T-cell (primary cell): ENCODE results near the gene SLC39A1. TPM values are rescaled to one million over a fixed set of nuclear protein-coding genes. Genes with fewer than 3 reads are reported as not detected.

Experiments used
- ATAC-seq, 4 experiments: fragments of 200-7000 bp in 3 of 4; fragments of 150-1000 bp in 1 of 4; cut with Tn5 transposase; replicated peaks in 1 of 4; 1 replicate in 3 of 4; 2 replicates in 1 of 4; pipeline ENCODE4 v1.10.0; 2021; ENCODE audit warnings: moderate library complexity in 3 of 4, mild to moderate bottlenecking in 2 of 4, moderate number of reproducible peaks in 1 of 4
- CTCF ChIA-PET, 2 donors: fragments of 300-600 bp; sonication (Branson Sonifier 250); formaldehyde crosslinking; loops; one replicate each; lab custom pipeline; 2022; ENCODE audit warnings: antibody characterized with exemption in 2 of 2; lab: Charles Lee
- POLR2A ChIA-PET, 2 donors: fragments of 300-600 bp; sonication (Branson Sonifier 250); formaldehyde crosslinking; loops; one replicate each; lab custom pipeline; 2022; ENCODE audit warnings: antibody characterized with exemption in 2 of 2; lab: Charles Lee
- DNase-seq, 35 experiments: peaks; one replicate each; pipeline versions ENCODE4 v3.0.0 to v3.0.0-alpha.2; 2013 to 2023
- H3K27ac ChIP-seq: one replicate; pipeline ENCODE4 v1.5.1; 2013; ENCODE audit warnings: low read length
- H3K27me3 ChIP-seq, 2 experiments: replicated peaks in 1 of 2; 1 replicate in 1 of 2; 2 replicates in 1 of 2; pipeline versions ENCODE4 v1.6.1 to v1.7.0; 2013; ENCODE audit warnings: low read length in 1 of 2, mixed read lengths in 1 of 2; ENCODE audit not compliant: control insufficient read depth in 2 of 2, insufficient read depth in 2 of 2; ENCODE audit errors: extremely low read depth in 1 of 2
- H3K36me3 ChIP-seq, 2 donors: 1 replicate in 1 of 2; 2 replicates in 1 of 2; pipeline versions ENCODE4 v1.6.1 to v1.7.0; 2013; ENCODE audit warnings: low read length in 1 of 2; ENCODE audit not compliant: control insufficient read depth in 2 of 2, insufficient read depth in 1 of 2; ENCODE audit errors: extremely low read depth in 1 of 2
- H3K4me1 ChIP-seq, 2 experiments: 1 replicate in 1 of 2; 2 replicates in 1 of 2; pipeline versions ENCODE4 v1.6.1 to v1.7.0; 2013; ENCODE audit warnings: low read length in 2 of 2, mixed read lengths in 1 of 2; ENCODE audit not compliant: insufficient read depth in 2 of 2, control insufficient read depth in 1 of 2; ENCODE audit errors: extremely low read depth in 1 of 2
- H3K4me3 ChIP-seq, 2 donors: 1 replicate in 1 of 2; 2 replicates in 1 of 2; pipeline versions ENCODE4 v1.5.1 to v1.7.0; 2013; ENCODE audit warnings: mild to moderate bottlenecking in 2 of 2, low read length in 1 of 2, moderate library complexity in 1 of 2; ENCODE audit not compliant: control insufficient read depth in 1 of 2; ENCODE audit errors: extremely low read depth in 1 of 2
- H3K9me3 ChIP-seq: 2 replicates; pipeline ENCODE4 v1.7.0; 2013
- H3K27ac Mint-ChIP-seq, 2 donors: one replicate each; pipeline ENCODE4 v1.8.0; 2020 to 2021; ENCODE audit warnings: mild to moderate bottlenecking in 2 of 2, mixed read lengths in 2 of 2
- H3K27me3 Mint-ChIP-seq, 2 donors: one replicate each; pipeline ENCODE4 v1.8.0; 2021 to 2022; ENCODE audit warnings: mixed read lengths in 2 of 2
- H3K36me3 Mint-ChIP-seq: one replicate; pipeline ENCODE4 v1.8.0; 2021; ENCODE audit warnings: mixed read lengths
- H3K4me1 Mint-ChIP-seq, 3 donors: one replicate each; pipeline ENCODE4 v1.8.0; 2020 to 2022; ENCODE audit warnings: mixed read lengths in 3 of 3, mild to moderate bottlenecking in 1 of 3
- H3K4me3 Mint-ChIP-seq, 3 donors: one replicate each; pipeline ENCODE4 v1.8.0; 2020 to 2022; ENCODE audit warnings: mild to moderate bottlenecking in 3 of 3, mixed read lengths in 3 of 3, moderate library complexity in 3 of 3
- H3K9me3 Mint-ChIP-seq, 3 donors: one replicate each; pipeline ENCODE4 v1.8.0; 2020 to 2022; ENCODE audit warnings: mixed read lengths in 3 of 3
- WGBS: methylation state at CpG from one replicate; pipeline ENCODE4 v1.1.5; 2013; ENCODE audit warnings: missing lambda C conversion rate; ENCODE audit not compliant: insufficient coverage; 5-methylcytosine and 5-hydroxymethylcytosine counted together
- total RNA-seq, 35 experiments: library from RNA in 6 of 35; stranded (reverse) in 6 of 35; fragments of 120-200 nt in 1 of 35; gene quantifications; one replicate each; pipeline versions ENCODE4 v1.2.1 to v1.2.4 and lab custom pipeline; 2013 to 2026

The SLC39A1 gene
- total RNA-seq, 5 donors from 2014 or later (not counting 1 experiment from before 2014, with no cell fraction given), result 15.1 to 22.0 (median 16.4) TPM

DNA sequence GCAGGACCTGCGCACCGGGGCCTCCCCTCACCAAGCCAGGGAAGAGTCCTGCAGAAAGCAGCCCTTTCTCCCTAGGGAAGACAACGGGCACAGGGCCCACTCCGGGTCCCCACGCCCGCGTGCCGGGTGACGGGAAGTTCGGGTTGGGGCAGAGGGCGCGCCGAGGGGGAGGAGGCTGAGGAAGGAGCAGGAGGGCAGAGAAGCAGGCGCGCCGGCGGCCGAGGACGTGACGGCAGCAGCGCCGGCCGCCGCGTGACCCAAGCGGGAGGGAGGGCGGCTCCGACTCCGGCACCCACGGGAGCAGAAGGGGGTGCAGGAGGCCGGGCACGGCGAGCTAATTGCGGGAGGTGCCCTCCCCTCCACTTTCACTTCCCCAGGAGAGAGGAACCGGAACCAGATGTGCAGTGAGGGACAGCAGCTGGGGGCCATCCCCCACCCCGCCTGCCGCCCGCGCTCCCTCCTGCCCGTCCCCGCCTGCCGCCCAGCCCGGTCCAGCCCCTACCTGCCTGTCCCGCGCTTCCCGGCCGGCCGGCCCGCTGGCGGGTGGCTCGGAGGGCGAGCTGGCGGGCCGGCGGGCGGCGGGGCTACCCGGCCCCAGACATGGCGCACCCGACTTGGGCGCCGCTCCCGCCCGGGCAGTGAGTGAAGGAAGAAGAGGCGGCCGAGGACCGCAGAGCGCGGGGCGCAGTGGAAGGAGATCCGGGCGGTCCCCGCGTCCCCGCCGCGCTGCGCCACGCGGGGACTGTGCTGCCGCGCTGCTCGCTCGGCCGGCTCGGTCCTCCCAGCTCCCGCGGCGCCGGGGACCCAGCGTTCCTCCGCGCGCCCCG is 17.3 kb downstream of the SLC39A1 start:
- WGBS, result under 1% methylated on average over 73 of the region's 95 CpGs
- CTCF ChIA-PET, result interaction anchor here in 1 of 2 donors (0.6 to 4.3 kb wide), 11 partner anchors 11 to 141 kb away, joined by 3 to 25 read pairs (median 6); partner anchors contain the start of genes CREB3L4, CRTC2, GATAD2B and JTB
- peak overlapping the region; percentile 90 to 96 for H3K27ac Mint-ChIP-seq
- H3K4me3 Mint-ChIP-seq, result peak overlapping the region; percentile 91 to 94 (median 92)
- H3K27me3 ChIP-seq, result no peaks in the 10 kb centered on the region
- peaks cover 16 to 67% of the 10 kb centered on the region in 2 donors for H3K36me3 ChIP-seq
- ATAC-seq (peak; percentile 56 to 69 (median 59)), DNase-seq (peak; percentile 35 to 85 (median 58))
- POLR2A ChIA-PET, result interaction anchor here (0.5 to 2.6 kb wide), 3 partner anchors 23 to 40 kb away, joined by 5 to 10 read pairs (median 8); partner anchors contain the start of gene GATAD2B (in 1 of the 2)
- H3K27ac ChIP-seq, result peak overlapping the region; percentile 84
- H3K9me3 ChIP-seq, result no peaks in the 10 kb centered on the region
- H3K27me3 Mint-ChIP-seq, result no peaks in the 10 kb centered on the region
- peak overlapping the region; percentile 70 to 83 for H3K4me3 ChIP-seq
- peaks cover 30 to 45% (median 34%) of the 10 kb centered on the region in 3 donors for H3K4me1 Mint-ChIP-seq
- peaks cover 21% of the 10 kb centered on the region for H3K36me3 Mint-ChIP-seq
- H3K4me1 ChIP-seq, result peaks cover 9 to 50% of the 10 kb centered on the region in 2 experiments
- H3K9me3 Mint-ChIP-seq, result no peaks in the 10 kb centered on the region

DNA sequence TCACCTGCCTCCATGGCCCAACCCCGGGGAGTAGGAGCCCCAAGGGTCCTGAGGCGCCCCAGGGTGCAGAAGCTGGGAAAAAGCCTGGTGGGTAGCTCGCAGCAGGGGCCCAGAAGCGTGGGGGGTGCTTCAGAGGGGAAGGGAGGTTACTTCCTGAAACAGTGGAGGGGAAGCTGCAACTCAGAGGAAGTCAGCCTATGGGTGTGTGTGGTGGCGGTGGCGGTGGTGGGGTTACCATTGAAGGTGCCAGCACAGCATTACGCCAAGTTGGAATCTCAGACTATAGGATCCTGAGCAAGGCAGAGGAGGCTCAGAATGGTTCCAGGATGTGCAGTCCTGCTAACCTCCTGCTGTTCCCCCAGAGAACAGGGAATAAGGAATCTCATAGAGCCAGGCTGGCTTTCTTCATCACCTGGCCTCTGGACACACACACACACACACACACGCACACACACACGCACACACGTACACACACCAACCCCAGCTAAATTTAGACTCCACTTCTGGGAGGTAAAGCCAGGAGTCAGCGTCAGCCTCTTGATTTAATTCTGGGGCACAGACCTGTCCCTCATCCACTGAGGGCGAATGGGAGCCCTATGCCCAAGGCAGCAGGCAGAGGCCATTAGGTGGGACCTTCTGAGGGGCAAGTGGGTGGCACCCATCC is 18.1 kb downstream of the SLC39A1 start:
- ChIA-PET POLR2A (interaction anchor here (0.6 to 2.6 kb wide), 9 partner anchors 13 to 207 kb away, joined by 3 to 8 read pairs (median 3); partner anchors contain the start of genes CRTC2 (in 1 of the 2) and GATAD2B (in 1 of the 2)), CTCF (interaction anchor here in 1 of 2 donors (1.1 to 4.3 kb wide), 9 partner anchors 14 to 141 kb away, joined by 4 to 25 read pairs (median 7); partner anchors contain the start of genes CREB3L4, CRTC2, GATAD2B and JTB)
- Histone ChIP-seq H3K27ac (peak overlapping the region; percentile 84), H3K36me3 (peaks cover 13 to 67% of the 10 kb centered on the region in 2 donors), H3K27me3 (no peaks in the 10 kb centered on the region), H3K4me3 (peak overlapping the region; percentile 70 to 83), H3K4me1 (peaks cover 9 to 50% of the 10 kb centered on the region in 2 experiments), H3K9me3 (no peaks in the 10 kb centered on the region)
- no peaks in the 10 kb centered on the region for H3K9me3 Mint-ChIP-seq
- peaks cover 34 to 46% (median 34%) of the 10 kb centered on the region in 3 donors for H3K4me1 Mint-ChIP-seq
- H3K27me3 Mint-ChIP-seq, result no peaks in the 10 kb centered on the region
- WGBS, result 0% methylated on average over 12 of the region's 12 CpGs
- DNase-seq (peak; percentile 54 to 88 (median 80)), ATAC-seq (peak; percentile 74 to 81 (median 75))
- peak overlapping the region; percentile 90 to 96 for H3K27ac Mint-ChIP-seq
- H3K4me3 Mint-ChIP-seq, result peak overlapping the region; percentile 91 to 94 (median 92)
- H3K36me3 Mint-ChIP-seq, result peaks cover 19% of the 10 kb centered on the region

DNA sequence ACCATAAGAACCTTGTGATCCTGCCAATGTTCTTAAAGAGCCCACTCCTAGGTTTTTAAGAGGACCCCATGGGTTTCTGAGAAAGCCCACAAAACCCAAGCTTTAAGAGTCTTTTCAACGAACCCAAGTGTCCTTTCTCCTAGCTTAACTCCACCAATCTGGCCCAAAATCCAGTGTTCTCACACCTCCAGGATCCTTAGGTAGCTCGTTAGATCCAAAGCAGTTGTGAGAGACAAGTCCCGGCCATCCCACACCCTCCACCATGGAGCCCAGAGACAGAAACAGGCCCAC is 18.6 kb downstream of the SLC39A1 start:
- Histone ChIP-seq H3K4me3 (peak overlapping the region; percentile 70 to 83), H3K4me1 (peaks cover 9 to 50% of the 10 kb centered on the region in 2 experiments), H3K9me3 (no peaks in the 10 kb centered on the region), H3K27ac (peak overlapping the region; percentile 84), H3K27me3 (no peaks in the 10 kb centered on the region), H3K36me3 (peaks cover 13 to 67% of the 10 kb centered on the region in 2 donors)
- Mint-ChIP-seq H3K36me3 (peaks cover 21% of the 10 kb centered on the region), H3K27ac (peak overlapping the region; percentile 90 to 96), H3K4me3 (peak overlapping the region; percentile 91 to 94 (median 92)), H3K27me3 (no peaks in the 10 kb centered on the region), H3K4me1 (peaks cover 35 to 50% (median 36%) of the 10 kb centered on the region in 3 donors), H3K9me3 (no peaks in the 10 kb centered on the region)
- DNase-seq (no peak), ATAC-seq (no peak)
- POLR2A ChIA-PET, result interaction anchor here (0.6 to 2.6 kb wide), 9 partner anchors 13 to 208 kb away, joined by 3 to 8 read pairs (median 3); partner anchors contain the start of genes CRTC2 (in 1 of the 2) and GATAD2B (in 1 of the 2)
- 0% methylated on average over 3 of the region's 3 CpGs for WGBS
- CTCF ChIA-PET, result interaction anchor here in 1 of 2 donors (1.1 to 4.3 kb wide), 8 partner anchors 14 to 140 kb away, joined by 4 to 25 read pairs (median 7); partner anchors contain the start of genes CREB3L4, CRTC2, GATAD2B and JTB

- H3K36me3 ChIP-seq, result peaks cover 14 to 68% of the 10 kb centered on the region in 2 donors
- peak overlapping the region; percentile 90 to 96 for H3K27ac Mint-ChIP-seq
- ChIA-PET POLR2A (interaction anchor here (0.6 to 2.6 kb wide), 9 partner anchors 14 to 441 kb away, joined by 3 to 8 read pairs (median 3); partner anchors contain the start of gene GATAD2B (in 1 of the 2)), CTCF (interaction anchor here (0.6 to 4.3 kb wide), 11 partner anchors 15 to 214 kb away, joined by 3 to 25 read pairs (median 6); partner anchors contain the start of genes CREB3L4 (in 1 of the 2), CRTC2 (in 1 of the 2), GATAD2B (in 1 of the 2) and JTB (in 1 of the 2))
- H3K4me3 ChIP-seq, result peak overlapping the region; percentile 70 to 83
- H3K36me3 Mint-ChIP-seq, result peaks cover 27% of the 10 kb centered on the region
- 95% methylated on average over 6 of the region's 15 CpGs for WGBS
- H3K4me1 ChIP-seq, result peaks cover 9 to 50% of the 10 kb centered on the region in 2 experiments
- ATAC-seq, result no peak
- H3K4me1 Mint-ChIP-seq, result peaks cover 35 to 53% (median 38%) of the 10 kb centered on the region in 3 donors
- peak overlapping the region; percentile 91 to 94 (median 92) for H3K4me3 Mint-ChIP-seq
- no peaks in the 10 kb centered on the region for H3K9me3 Mint-ChIP-seq
- H3K27me3 Mint-ChIP-seq, result no peaks in the 10 kb centered on the region
- H3K27me3 ChIP-seq, result no peaks in the 10 kb centered on the region
- H3K9me3 ChIP-seq, result no peaks in the 10 kb centered on the region
- H3K27ac ChIP-seq, result peak overlapping the region; percentile 84
- peak in 1 of 35 experiments; percentile 40 for DNase-seq
Measured at GRCh38 chr1:153944005-153944826, 19.1 kb downstream of the SLC39A1 start.

- Mint-ChIP-seq H3K27ac (peak overlapping the region; percentile 52 to 66), H3K4me1 (peaks cover 35 to 54% (median 39%) of the 10 kb centered on the region in 3 donors), H3K9me3 (no peaks in the 10 kb centered on the region), H3K4me3 (peak overlapping the region in 1 of 3 donors; percentile 91), H3K27me3 (no peaks in the 10 kb centered on the region), H3K36me3 (peaks cover 27% of the 10 kb centered on the region)
- Histone ChIP-seq H3K27me3 (no peaks in the 10 kb centered on the region), H3K27ac (peak overlapping the region; percentile 45), H3K36me3 (peaks cover 11 to 63% of the 10 kb centered on the region in 2 donors), H3K4me1 (peaks cover 9 to 50% of the 10 kb centered on the region in 2 experiments), H3K9me3 (no peaks in the 10 kb centered on the region), H3K4me3 (no peak overlapping the region)
- POLR2A ChIA-PET, result interaction anchor here (0.5 to 1.1 kb wide), 5 partner anchors 19 to 106 kb away, joined by 3 to 13 read pairs (median 6); no protein-coding TSS in a partner anchor
- 100% methylated on average over 4 of the region's 11 CpGs for WGBS
- ATAC-seq, result no peak
- no peak for DNase-seq
- CTCF ChIA-PET, result interaction anchor here (0.7 to 4.3 kb wide), 2 partner anchors 19 to 22 kb away, joined by 3 to 25 read pairs; partner anchors contain the start of gene GATAD2B (in 1 of the 2)
Measured at GRCh38 chr1:153942766-153943549, 20.4 kb downstream of the SLC39A1 start.
